HL-60 (cell line): ENCODE results near the gene OAS1.

ENCODE experiments used
- DNase-seq, 2 experiments: peaks; one replicate each; pipeline ENCODE4 v3.0.0-alpha.2; 2010 to 2020; ENCODE audit warnings: low read depth in 1 of 2, low spot score in 1 of 2
- H3K27ac ChIP-seq: fragments of 250-450 bp; sonication (Bioruptor Pico); replicated peaks from 2 replicates; pipeline ENCODE4 v1.5.1; 2020; ENCODE audit warnings: mild to moderate bottlenecking, moderate library complexity
- H3K27me3 ChIP-seq: fragments of 250-450 bp; sonication (Bioruptor Pico); 2 replicates; pipeline ENCODE4 v1.5.1; 2021; ENCODE audit warnings: mild to moderate bottlenecking, moderate library complexity; ENCODE audit not compliant: insufficient read depth, poor library complexity, severe bottlenecking
- H3K4me3 ChIP-seq: replicated peaks from 2 replicates; pipeline ENCODE4 v1.5.1; 2011; ENCODE audit warnings: mild to moderate bottlenecking, control low read depth, low read length; ENCODE audit not compliant: insufficient read depth
- CTCF ChIP-seq: IDR thresholded peaks from one replicate; pipeline ENCODE4 v1.5.1; 2011; ENCODE audit warnings: low read length, control low read depth, inconsistent platforms; ENCODE audit not compliant: insufficient read depth
- GABPA ChIP-seq: IDR thresholded peaks from 2 replicates; pipeline ENCODE4 v1.6.1; 2012; ENCODE audit warnings: low read depth
- POLR2AphosphoS5 ChIP-seq: IDR thresholded peaks from 2 replicates; pipeline ENCODE4 v1.6.1; 2012; ENCODE audit warnings: low read depth
- REST ChIP-seq: IDR thresholded peaks from 2 replicates; pipeline ENCODE4 v1.6.1; 2012; ENCODE audit warnings: low read depth; ENCODE audit not compliant: insufficient replicate concordance
- SPI1 ChIP-seq: IDR thresholded peaks from 2 replicates; pipeline ENCODE4 v1.6.1; 2012; ENCODE audit warnings: low read depth, mild to moderate bottlenecking, borderline replicate concordance

OAS1 gene

GRCh38 chr12:112861284-112861683 is 45.5 kb upstream of the OAS1 start:
- no peak overlapping the region for H3K27ac ChIP-seq
- DNase-seq: no peak
- no peak overlapping the region for H3K4me3 ChIP-seq
- no peaks in the 10 kb centered on the region for H3K27me3 ChIP-seq
- TF ChIP-seq POLR2AphosphoS5 (no peak), GABPA (no peak), CTCF (no peak), REST (no peak), SPI1 (no peak)

- Histone ChIP-seq H3K4me3 (no peak overlapping the region), H3K27me3 (no peaks in the 10 kb centered on the region), H3K27ac (no peak overlapping the region)
- DNase-seq: no peak
- no peak for TF ChIP-seq REST
- TF ChIP-seq GABPA: no peak
- TF ChIP-seq SPI1: no peak
- TF ChIP-seq POLR2AphosphoS5: no peak
- TF ChIP-seq CTCF: no peak
Measured at GRCh38 chr12:112862636-112863290, 44.0 kb upstream of the OAS1 start.

- no peak overlapping the region for H3K27ac ChIP-seq
- H3K4me3 ChIP-seq: no peak overlapping the region
- TF ChIP-seq GABPA (no peak), REST (peak; percentile 89), SPI1 (no peak), POLR2AphosphoS5 (no peak), CTCF (no peak)
- no peaks in the 10 kb centered on the region for H3K27me3 ChIP-seq
- no peak for DNase-seq
Measured at GRCh38 chr12:112868459-112869041, 38.2 kb upstream of the OAS1 start.
